B cell (primary cell): ENCODE measurements around the gene DIPK1B.

ENCODE experiments used
- CTCF ChIP-seq: fragments of 200-600 bp; IDR thresholded peaks from one replicate; pipeline ENCODE4 v1.8.0; 2022; ENCODE audit warnings: antibody characterized with exemption, mild to moderate bottlenecking
- EZH2 ChIP-seq: IDR thresholded peaks from 2 replicates; pipeline ENCODE4 v1.6.1; 2012; ENCODE audit warnings: borderline replicate concordance, low read depth, mild to moderate bottlenecking, moderate library complexity, low read length; ENCODE audit not compliant: insufficient read depth, poor library complexity, severe bottlenecking

- no peak for TF ChIP-seq EZH2
- TF ChIP-seq CTCF, result no peak
Measured at GRCh38 chr9:136718345-136719194, 6.2 kb downstream of the DIPK1B start.
